Spleen (tissue), 11 donors: ENCODE measurements around the gene HECTD3. TPM values are rescaled to one million over a fixed set of nuclear protein-coding genes. Genes with fewer than 3 reads are reported as not detected.

Source experiments
- DNase-seq: peaks from one replicate; pipeline ENCODE4 v3.0.0-alpha.2; 2020
- H3K27ac ChIP-seq, 8 donors: fragments of 200-600 bp; sonication (generic) in 7 of 8; 1 replicate in 4 of 8; 2 replicates in 4 of 8; pipeline versions ENCODE4 v1.5.0 to v1.8.0; 2016 to 2021; ENCODE audit warnings: inconsistent platforms in 4 of 8, mild to moderate bottlenecking in 4 of 8, moderate library complexity in 1 of 8
- H3K27me3 ChIP-seq, 7 donors: fragments of 200-600 bp; sonication (generic) in 6 of 7; replicated peaks in 1 of 7; 1 replicate in 4 of 7; 2 replicates in 3 of 7; pipeline versions ENCODE4 v1.5.0 to v1.8.0; 2016 to 2021; ENCODE audit warnings: inconsistent platforms in 3 of 7, mild to moderate bottlenecking in 1 of 7
- H3K36me3 ChIP-seq, 6 donors: fragments of 200-600 bp; sonication (generic) in 5 of 6; 1 replicate in 4 of 6; 2 replicates in 2 of 6; pipeline versions ENCODE4 v1.5.0 to v1.8.0; 2016 to 2021; ENCODE audit warnings: inconsistent platforms in 2 of 6
- H3K4me1 ChIP-seq, 6 donors: fragments of 200-600 bp; sonication (generic) in 5 of 6; 1 replicate in 3 of 6; 2 replicates in 3 of 6; pipeline versions ENCODE4 v1.5.0 to v1.8.0; 2016 to 2021; ENCODE audit warnings: inconsistent platforms in 3 of 6
- H3K4me3 ChIP-seq, 8 donors: fragments of 200-600 bp; sonication (generic) in 7 of 8; 1 replicate in 4 of 8; 2 replicates in 4 of 8; pipeline versions ENCODE4 v1.5.0 to v1.8.0; 2016 to 2021; ENCODE audit warnings: inconsistent platforms in 4 of 8, mild to moderate bottlenecking in 4 of 8, moderate library complexity in 2 of 8
- H3K9me3 ChIP-seq, 8 donors: fragments of 200-600 bp; sonication (generic) in 7 of 8; 1 replicate in 4 of 8; 2 replicates in 4 of 8; pipeline versions ENCODE4 v1.5.0 to v1.8.0; 2016 to 2021; ENCODE audit warnings: inconsistent platforms in 4 of 8
- POLR2A ChIP-seq, 3 donors: fragments of 450-650 bp; IDR thresholded peaks; one replicate each; pipeline ENCODE4 v1.5.1; 2017; ENCODE audit warnings: antibody characterized with exemption in 3 of 3, mild to moderate bottlenecking in 1 of 3
- POLR2AphosphoS5 ChIP-seq, 3 donors: sonication (generic); formaldehyde crosslinking; IDR thresholded peaks; one replicate each; pipeline ENCODE4 v1.5.1; 2017; ENCODE audit warnings: antibody characterized with exemption in 3 of 3
- WGBS, 5 donors: extraction: QIAGEN DNeasy Blood & Tissue Kit in 3 of 5; methylation state at CpG; one replicate each; pipeline versions ENCODE4 v1.1.5 to v1.1.7; 2013 to 2018; 5-methylcytosine and 5-hydroxymethylcytosine counted together
- intact Hi-C: fragments of 100-400 bp; cut with DNase I; formaldehyde crosslinking; loops from one replicate; pipeline ENCODE4 v1.15.0; 2023; ENCODE audit warnings: low total_unique reads
- polyA plus RNA-seq, 3 donors: library from polyadenylated mRNA; stranded (reverse); fragments of 200-250 nt; gene quantifications; one replicate each; pipeline ENCODE4 v1.2.1, GENCODE V29; 2013
- total RNA-seq, 7 donors: library from RNA; depleted of rRNA in 3 of 7; stranded (reverse); fragments of >200 nt in 3 of 7; fragmentation: NEBNext Ultra II Directional in 4 of 7; extraction: Animal tissue kit (Norgen Biotek cat#: 25700) in 4 of 7; gene quantifications; one replicate each; pipeline versions ENCODE4 v1.1.0 to v1.2.1, GENCODE V29; 2016 to 2021
- TF ChIP-seq, protein P1 (sequence below), 11 experiments: fragments of 200-600 bp in 7 of 11; fragments of 450-650 bp in 4 of 11; sonication (generic) in 4 of 11; IDR thresholded peaks in 8 of 11; conservative IDR thresholded peaks in 3 of 11; 1 replicate in 7 of 11; 2 replicates in 4 of 11; pipeline versions ENCODE4 v1.4.0 to v1.8.0; 2016 to 2021; ENCODE audit warnings: antibody characterized with exemption in 11 of 11, inconsistent platforms in 4 of 11, mild to moderate bottlenecking in 1 of 11
- donor health status: healthy with polysubstance abuse.
- donor health status: DM: no; HTN: no; CAD: no; lungs with moderate emphysema.
- donor health status: DM: no; HTN: no; CAD: no.
- donor health status: Bipolar disorder and iron deficiency.
- donor health status: healthy.
- donor health status: DM: no; HTN: no; CAD: no.
- donor health status: DM: yes; HTN: yes; CAD: no.

Gene HECTD3
- total and polyA plus RNA-seq, 10 donors: 13.3 to 50.7 (median 35.6) TPM

DNA sequence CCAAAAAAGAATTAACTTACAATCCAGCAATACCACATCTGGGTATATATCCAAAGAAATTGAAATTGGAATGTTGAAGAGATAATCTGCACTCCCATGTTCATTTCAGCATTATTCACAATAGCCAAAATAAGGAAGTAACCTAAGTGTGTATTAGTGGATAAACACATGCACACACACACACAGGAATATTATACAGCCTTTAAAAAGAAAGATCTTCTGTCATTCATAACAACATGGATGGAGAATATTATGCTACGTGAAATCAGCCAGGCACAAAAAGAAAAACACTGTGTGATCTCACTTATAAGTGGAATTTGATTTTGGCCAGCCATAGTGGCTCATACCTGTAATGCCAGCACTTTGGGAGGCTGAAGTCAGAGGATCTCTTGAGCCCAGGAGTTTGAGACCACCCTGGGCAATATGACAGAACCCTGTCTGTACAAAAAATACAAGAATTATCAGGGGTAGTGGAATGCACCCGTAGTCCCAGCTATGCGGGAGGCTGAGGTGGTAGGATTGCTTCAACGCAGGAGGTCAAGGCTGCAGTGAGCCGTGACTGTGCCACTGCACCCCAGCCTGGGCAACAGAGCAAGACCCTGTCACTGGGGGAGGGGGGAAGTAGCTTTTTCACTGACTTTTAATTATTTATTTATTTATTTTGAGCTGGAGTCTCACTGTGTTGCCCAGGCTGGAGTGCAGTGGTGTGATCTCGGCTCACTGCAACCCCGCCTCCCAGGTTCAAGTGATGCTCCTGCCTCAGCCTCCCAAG is 15.5 kb downstream of the HECTD3 start:
- TF ChIP-seq POLR2AphosphoS5 (IDR thresholded peaks at IDR 0.05) (no peak), POLR2A (IDR thresholded peaks at IDR 0.05) (no peak)
- TF ChIP-seq, protein P1, sequence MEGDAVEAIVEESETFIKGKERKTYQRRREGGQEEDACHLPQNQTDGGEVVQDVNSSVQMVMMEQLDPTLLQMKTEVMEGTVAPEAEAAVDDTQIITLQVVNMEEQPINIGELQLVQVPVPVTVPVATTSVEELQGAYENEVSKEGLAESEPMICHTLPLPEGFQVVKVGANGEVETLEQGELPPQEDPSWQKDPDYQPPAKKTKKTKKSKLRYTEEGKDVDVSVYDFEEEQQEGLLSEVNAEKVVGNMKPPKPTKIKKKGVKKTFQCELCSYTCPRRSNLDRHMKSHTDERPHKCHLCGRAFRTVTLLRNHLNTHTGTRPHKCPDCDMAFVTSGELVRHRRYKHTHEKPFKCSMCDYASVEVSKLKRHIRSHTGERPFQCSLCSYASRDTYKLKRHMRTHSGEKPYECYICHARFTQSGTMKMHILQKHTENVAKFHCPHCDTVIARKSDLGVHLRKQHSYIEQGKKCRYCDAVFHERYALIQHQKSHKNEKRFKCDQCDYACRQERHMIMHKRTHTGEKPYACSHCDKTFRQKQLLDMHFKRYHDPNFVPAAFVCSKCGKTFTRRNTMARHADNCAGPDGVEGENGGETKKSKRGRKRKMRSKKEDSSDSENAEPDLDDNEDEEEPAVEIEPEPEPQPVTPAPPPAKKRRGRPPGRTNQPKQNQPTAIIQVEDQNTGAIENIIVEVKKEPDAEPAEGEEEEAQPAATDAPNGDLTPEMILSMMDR (IDR thresholded peaks at IDR 0.05 in 8 of 11, conservative IDR thresholded peaks at IDR 0.05 in 3 of 11): no peak
- H3K36me3 ChIP-seq: no peaks in the 10 kb centered on the region
- DNase-seq: no peak
- WGBS, 5 donors: 87 to 99% (median 94%) methylated on average over 7 of the region's 7 CpGs
- H3K9me3 ChIP-seq: no peaks in the 10 kb centered on the region
- H3K27me3 ChIP-seq: no peaks in the 10 kb centered on the region
- no peak overlapping the region for H3K4me3 ChIP-seq
- H3K27ac ChIP-seq: no peak overlapping the region
- H3K4me1 ChIP-seq: peaks cover 0 to 5% (median 4%) of the 10 kb centered on the region in 6 donors
- intact Hi-C loops: no loop called here

DNA sequence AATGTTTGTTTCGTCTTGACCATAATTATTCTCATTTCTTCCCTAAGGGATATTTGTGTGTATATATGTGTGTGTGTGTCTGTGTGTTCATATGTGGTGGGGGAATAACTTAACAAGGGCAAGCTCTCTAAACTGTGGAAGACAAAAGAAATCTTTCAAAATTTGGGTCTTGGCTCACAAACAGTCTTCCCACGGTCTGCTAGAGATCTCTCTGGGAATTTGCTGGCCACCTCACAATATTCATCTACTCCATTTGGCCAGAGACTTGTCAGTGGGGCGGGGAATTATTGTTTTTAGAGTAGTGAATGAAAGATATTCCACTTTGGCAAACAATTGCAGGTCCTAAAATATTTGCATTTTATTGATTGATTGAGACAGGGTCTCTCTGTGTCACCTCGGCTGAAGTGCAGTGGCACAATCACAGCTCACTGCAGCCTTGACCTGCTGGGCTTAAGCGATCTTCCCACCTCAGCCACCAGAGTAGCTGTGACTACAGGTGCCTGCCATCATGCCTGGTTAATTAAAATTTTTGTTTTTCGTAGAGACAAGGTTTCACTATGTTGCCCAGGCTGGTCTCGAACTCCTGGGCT is 16.7 kb downstream of the HECTD3 start:
- H3K27me3 ChIP-seq: no peaks in the 10 kb centered on the region
- H3K4me1 ChIP-seq: no peaks in the 10 kb centered on the region
- intact Hi-C loops: no loop called here
- 82 to 93% (median 86%) methylated on average over 7 of the region's 7 CpGs for WGBS, 5 donors
- H3K36me3 ChIP-seq: no peaks in the 10 kb centered on the region
- no peak overlapping the region for H3K27ac ChIP-seq
- TF ChIP-seq, protein P1 (IDR thresholded peaks at IDR 0.05 in 8 of 11, conservative IDR thresholded peaks at IDR 0.05 in 3 of 11): no peak
- TF ChIP-seq POLR2AphosphoS5 (IDR thresholded peaks at IDR 0.05) (no peak), POLR2A (IDR thresholded peaks at IDR 0.05) (no peak)
- no peak for DNase-seq
- H3K9me3 ChIP-seq: no peaks in the 10 kb centered on the region
- no peak overlapping the region for H3K4me3 ChIP-seq

DNA sequence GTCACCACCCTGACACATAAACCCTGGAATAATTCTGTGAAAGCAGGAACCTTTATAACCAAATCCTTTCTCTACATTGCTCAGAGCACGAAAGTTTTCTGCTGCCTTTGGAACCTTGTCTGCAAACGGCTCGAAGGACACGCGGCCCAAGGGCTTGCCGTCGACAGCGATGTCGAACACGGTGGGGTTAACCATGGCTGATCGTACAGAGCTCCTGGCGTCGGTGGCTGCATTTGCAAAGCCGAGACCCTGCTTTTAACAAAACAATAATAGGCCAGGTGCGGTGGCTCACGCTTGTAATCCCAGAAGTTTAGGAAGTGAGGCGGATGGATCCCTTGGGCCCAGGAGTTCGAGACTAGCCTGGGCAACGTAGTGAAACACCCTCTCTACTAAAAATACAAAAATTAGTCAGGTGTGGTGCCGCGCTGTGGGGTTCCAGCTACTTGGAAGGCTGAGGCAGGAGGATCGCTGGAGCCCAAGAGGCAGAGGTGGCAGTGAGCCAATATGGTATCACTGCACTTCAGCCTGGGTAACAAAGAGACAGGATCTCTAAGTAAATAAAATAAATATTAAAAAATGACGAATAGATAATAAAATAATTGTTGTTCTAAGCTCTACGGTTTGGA is 22.5 kb downstream of the HECTD3 start:
- no peaks in the 10 kb centered on the region for H3K27me3 ChIP-seq
- intact Hi-C loops: loop anchor here (5.0 kb wide), 1 partner anchor 151 kb away; no protein-coding TSS in a partner anchor
- peaks cover 9 to 29% (median 15%) of the 10 kb centered on the region in 6 donors for H3K4me1 ChIP-seq
- WGBS, 5 donors: 91 to 95% (median 94%) methylated on average over 24 of the region's 24 CpGs
- TF ChIP-seq, protein P1 (IDR thresholded peaks at IDR 0.05 in 8 of 11, conservative IDR thresholded peaks at IDR 0.05 in 3 of 11): no peak
- TF ChIP-seq POLR2A (IDR thresholded peaks at IDR 0.05): no peak
- TF ChIP-seq POLR2AphosphoS5 (IDR thresholded peaks at IDR 0.05): no peak
- no peaks in the 10 kb centered on the region for H3K9me3 ChIP-seq
- H3K4me3 ChIP-seq: no peak overlapping the region
- no peak overlapping the region for H3K27ac ChIP-seq
- no peaks in the 10 kb centered on the region for H3K36me3 ChIP-seq
- DNase-seq: no peak
